ENCODE results near the gene PDE1A.
"Not testable (repeated sequence)": the region's sequence is repeated elsewhere in the genome, so short reads cannot be mapped to it uniquely, and the experiment has no call there.

The PDE1A gene

GRCh38 chr2:182406221-182406620, 20.6 kb downstream of the PDE1A start:
- no peak for DNase-seq (ENCODE audit: low read depth)

GRCh38 chr2:182404975-182405561, 21.8 kb downstream of the PDE1A start:
- no peak for DNase-seq (ENCODE audit: low read depth)

GRCh38 chr2:182404092-182404491, 22.7 kb downstream of the PDE1A start:
- no peak for DNase-seq (ENCODE audit: low read depth)

GRCh38 chr2:182393270-182393760, 33.5 kb downstream of the PDE1A start:
- no peak for DNase-seq (ENCODE audit: low read depth)

- no peak for DNase-seq (ENCODE audit: low read depth)
These were observed 35.4 kb downstream of the PDE1A start for GRCh38 chr2:182391443-182391842.

- not testable (repeated sequence) for DNase-seq (ENCODE audit: low read depth)
These were observed 40.5 kb downstream of the PDE1A start for GRCh38 chr2:182386267-182386880.

- DNase-seq (ENCODE audit: low read depth), result no peak
These were observed 42.0 kb downstream of the PDE1A start for GRCh38 chr2:182384860-182385259.

- no peak for DNase-seq (ENCODE audit: low read depth)
These were observed 45.6 kb downstream of the PDE1A start for GRCh38 chr2:182381225-182381624.

GRCh38 chr2:182379241-182379640, 47.6 kb downstream of the PDE1A start:
- DNase-seq (ENCODE audit: low read depth), result no peak

GRCh38 chr2:182378759-182379158, 48.1 kb downstream of the PDE1A start:
- no peak for DNase-seq (ENCODE audit: low read depth)

GRCh38 chr2:182377467-182377866, 49.4 kb downstream of the PDE1A start:
- no peak for DNase-seq (ENCODE audit: low read depth)

GRCh38 chr2:182375862-182376261, 51.0 kb downstream of the PDE1A start:
- no peak for DNase-seq (ENCODE audit: low read depth)

- DNase-seq (ENCODE audit: low read depth), result no peak
These were observed 54.2 kb downstream of the PDE1A start for GRCh38 chr2:182372661-182373060.

- DNase-seq (ENCODE audit: low read depth), result no peak
These were observed 57.8 kb downstream of the PDE1A start for GRCh38 chr2:182368996-182369395.

- DNase-seq (ENCODE audit: low read depth), result no peak
These were observed 58.4 kb downstream of the PDE1A start for GRCh38 chr2:182368446-182368845.

GRCh38 chr2:182367401-182367800, 59.4 kb downstream of the PDE1A start:
- no peak for DNase-seq (ENCODE audit: low read depth)

GRCh38 chr2:182366628-182367027, 60.2 kb downstream of the PDE1A start:
- DNase-seq (ENCODE audit: low read depth), result no peak

- DNase-seq (ENCODE audit: low read depth), result no peak
These were observed 61.0 kb downstream of the PDE1A start for GRCh38 chr2:182365855-182366254.

- DNase-seq (ENCODE audit: low read depth), result no peak
These were observed 65.4 kb downstream of the PDE1A start for GRCh38 chr2:182361477-182361876.

- DNase-seq (ENCODE audit: low read depth), result no peak
These were observed 66.1 kb downstream of the PDE1A start for GRCh38 chr2:182360663-182361260.

- DNase-seq (ENCODE audit: low read depth), result no peak
These were observed 66.7 kb downstream of the PDE1A start for GRCh38 chr2:182359990-182360662.

- no peak for DNase-seq (ENCODE audit: low read depth)
These were observed 67.5 kb downstream of the PDE1A start for GRCh38 chr2:182359027-182359989.

Data from stimulated activated CD8-positive, alpha-beta memory T cell treated with anti-CD3 and anti-CD28 coated beads, Interleukin-15, amount 100 ng/mL, for 1 hour (primary cell).